Activated CD4-positive, alpha-beta T cell treated with anti-CD3 and anti-CD28 coated beads, Interleukin-2, amount 50 U/mL, for 48 hours (primary cell): ENCODE measurements around the gene EIF2S2.

Experiments used
- DNase-seq, 2 experiments: peaks; one replicate each; pipeline ENCODE4 v3.0.0-alpha.2; 2020

Gene EIF2S2

GRCh38 chr20:34061695-34062094, 50.3 kb downstream of the EIF2S2 start:
- DNase-seq: no peak

GRCh38 chr20:34060970-34061369, 51.1 kb downstream of the EIF2S2 start:
- no peak for DNase-seq

GRCh38 chr20:34058831-34059230, 53.2 kb downstream of the EIF2S2 start:
- no peak for DNase-seq

GRCh38 chr20:34055290-34055689, 56.8 kb downstream of the EIF2S2 start:
- DNase-seq: no peak

DNA sequence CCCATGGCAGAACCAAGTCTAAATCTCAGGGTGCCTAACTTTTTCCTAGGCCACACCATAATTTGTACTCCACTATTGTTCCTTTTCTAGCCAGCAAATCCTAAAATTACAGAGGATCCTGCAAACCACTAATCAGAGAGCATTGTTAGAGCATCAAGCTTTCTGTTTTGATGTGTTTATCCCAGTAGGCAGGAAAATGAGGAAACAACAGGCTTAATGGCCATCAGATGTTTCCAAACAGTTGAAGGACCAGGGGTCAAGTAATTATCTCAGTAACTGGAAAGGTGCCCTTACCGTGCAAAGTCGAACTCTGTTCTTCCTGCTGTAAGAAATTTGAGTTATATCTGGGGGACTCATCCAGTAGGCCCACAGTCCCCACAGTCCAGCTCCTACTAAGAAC, 59.6 kb downstream of the EIF2S2 start:
- no peak for DNase-seq

DNA sequence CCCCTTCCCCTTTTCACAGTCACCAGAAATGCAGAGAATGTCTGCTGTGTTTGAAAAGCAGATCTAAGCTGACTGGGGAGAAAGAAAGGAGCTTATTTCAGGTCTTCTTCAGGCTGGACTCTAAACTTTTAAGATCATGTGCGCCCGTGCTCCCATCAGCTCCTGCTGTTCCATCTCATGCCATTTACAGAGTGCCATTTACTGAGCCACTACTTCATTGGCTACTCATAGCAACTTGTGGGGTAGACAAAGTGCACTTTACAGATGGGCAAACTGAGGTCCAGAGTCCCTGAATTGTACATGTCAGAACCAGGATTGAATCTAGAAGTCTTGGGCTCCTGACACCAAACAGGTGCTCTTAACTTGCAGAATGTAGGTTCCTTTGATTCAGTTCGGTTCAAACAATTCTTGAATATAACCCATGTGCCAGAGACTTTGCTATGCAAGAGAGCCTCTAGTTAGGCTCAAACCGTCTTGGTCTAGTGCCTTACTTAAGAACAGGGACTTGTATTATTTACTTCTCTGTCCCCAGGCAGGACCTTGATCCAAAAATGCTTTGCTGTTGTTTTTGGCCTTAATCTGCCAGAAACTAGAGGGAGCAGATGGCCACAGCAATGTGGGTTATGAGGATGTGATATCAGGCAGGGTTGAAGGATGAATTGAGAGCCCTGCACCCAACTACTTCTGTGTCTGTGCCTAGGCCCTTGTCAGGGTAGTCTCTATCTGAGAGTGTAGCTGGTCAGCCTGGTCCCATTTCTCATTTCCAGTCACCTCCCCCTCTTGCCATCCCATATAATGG, 61.9 kb downstream of the EIF2S2 start:
- no peak for DNase-seq

- no peak for DNase-seq
These were observed 62.7 kb downstream of the EIF2S2 start for GRCh38 chr20:34049389-34049788.

DNA sequence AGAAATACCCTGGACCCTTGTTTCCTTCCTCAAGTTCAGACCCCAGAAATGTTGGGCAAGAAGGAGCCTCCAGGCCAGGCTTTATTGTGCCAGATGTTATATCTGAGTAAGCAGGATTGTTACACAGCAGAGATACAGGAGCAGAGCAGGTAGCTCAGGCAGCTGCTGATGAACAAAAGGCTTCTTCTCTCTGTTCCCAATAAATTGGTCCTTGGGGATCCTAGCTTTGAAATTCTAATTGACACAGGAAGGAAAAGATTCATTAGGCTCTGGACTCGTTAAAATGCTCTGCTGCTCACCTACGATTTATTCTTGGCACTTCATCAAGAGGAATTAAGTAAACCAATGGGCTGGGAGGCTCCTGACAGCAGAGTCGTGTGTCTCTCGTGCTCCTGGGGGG, 64.1 kb downstream of the EIF2S2 start:
- DNase-seq: no peak

- DNase-seq: no peak
These were observed 64.9 kb downstream of the EIF2S2 start for GRCh38 chr20:34047010-34047687.

DNA sequence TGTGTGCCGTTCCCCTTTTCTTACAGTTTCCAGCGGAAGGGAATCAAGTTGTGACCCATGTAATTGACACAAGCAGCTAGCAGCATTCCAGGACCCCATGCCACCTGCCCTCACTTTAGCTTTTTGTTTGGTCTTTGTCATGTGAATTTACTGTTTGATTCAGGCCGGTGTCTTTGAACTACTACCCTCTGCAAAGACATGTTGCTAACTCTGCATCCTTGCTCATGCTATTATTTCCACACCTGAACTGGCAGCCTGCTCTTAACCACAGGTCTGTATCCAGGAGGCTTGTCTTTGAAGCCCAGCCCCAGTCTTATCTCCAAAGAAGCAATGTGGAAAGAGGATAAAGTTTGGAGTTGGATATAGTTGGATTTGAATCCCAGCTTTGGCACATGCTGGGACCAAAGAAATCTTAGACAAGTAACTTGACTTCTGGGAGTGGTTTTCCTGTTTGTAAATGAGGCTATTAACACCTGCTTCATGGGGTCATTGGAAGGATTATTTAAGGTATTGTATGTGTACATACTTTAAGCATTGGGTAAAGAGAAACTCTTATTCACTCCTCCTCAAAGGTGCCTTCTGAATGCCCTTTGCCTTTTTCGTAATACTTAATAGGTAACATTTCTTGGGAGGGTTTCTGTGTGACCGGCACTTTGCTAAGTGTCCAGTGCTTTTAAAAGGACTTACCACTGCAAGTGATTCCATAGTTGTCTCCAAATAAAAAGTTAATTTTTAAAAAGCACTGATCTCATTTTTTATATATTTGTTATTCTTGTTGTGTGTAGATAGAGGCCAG, 65.9 kb downstream of the EIF2S2 start:
- no peak for DNase-seq

DNA sequence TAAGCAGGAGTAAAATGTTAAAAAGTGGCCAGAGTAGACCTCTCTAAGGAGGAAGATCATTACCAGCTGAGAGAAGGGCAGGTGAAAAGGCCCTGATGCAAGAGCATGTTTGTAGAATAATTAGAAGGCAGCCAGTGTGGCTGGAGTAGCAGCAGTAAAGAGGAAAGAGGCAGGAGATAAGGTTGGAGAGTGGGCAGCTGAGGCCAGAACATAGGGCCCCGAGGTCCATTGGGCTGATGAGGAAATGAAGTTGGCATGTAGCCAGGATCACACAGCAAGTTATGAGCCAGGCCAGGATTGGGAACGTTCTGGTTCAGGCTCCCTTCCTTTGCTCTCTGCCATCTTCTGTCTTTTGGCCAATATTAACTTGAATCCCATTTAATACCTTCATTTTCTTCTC, 66.7 kb downstream of the EIF2S2 start:
- no peak for DNase-seq

GRCh38 chr20:34043025-34043424, 69.0 kb downstream of the EIF2S2 start:
- no peak for DNase-seq

DNA sequence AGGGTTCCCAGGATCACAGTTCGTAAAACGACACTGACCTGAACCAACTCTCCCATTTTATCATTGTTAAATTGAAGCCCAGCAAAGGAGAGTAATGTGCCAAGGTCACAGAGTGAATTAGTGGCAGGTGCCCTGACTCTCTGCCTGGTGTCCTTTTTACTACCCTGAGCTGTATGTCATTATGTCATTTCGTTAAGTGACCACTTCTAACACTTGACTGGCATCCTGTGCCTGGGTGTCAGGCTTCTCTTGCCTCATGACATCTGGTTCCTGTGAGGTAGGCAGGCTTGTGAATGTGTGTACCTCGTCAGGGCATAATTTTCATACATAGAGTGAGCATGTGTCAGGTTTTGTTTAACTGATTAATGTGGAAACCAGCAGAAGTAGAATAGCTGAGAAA, 69.8 kb downstream of the EIF2S2 start:
- DNase-seq: no peak

DNA sequence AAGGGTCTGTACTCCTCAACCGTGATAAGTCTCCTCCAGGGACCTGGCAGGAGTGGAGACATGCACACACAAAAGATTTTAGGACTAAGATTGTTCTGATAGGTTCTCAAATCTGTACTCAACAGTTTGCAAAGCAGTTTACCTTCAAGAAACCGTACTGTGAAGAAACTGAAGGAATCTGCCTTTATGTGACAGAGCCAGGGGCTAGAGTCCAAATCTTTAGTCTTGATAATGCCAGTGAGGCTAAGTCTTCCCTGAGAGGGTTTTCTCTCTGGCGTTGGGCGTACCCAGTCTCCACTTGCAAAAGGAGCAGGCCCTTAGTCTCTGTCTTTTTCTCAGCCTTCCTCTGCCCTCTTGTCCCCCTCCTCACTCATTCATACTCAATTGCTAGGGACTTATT, 70.8 kb downstream of the EIF2S2 start:
- no peak for DNase-seq

DNA sequence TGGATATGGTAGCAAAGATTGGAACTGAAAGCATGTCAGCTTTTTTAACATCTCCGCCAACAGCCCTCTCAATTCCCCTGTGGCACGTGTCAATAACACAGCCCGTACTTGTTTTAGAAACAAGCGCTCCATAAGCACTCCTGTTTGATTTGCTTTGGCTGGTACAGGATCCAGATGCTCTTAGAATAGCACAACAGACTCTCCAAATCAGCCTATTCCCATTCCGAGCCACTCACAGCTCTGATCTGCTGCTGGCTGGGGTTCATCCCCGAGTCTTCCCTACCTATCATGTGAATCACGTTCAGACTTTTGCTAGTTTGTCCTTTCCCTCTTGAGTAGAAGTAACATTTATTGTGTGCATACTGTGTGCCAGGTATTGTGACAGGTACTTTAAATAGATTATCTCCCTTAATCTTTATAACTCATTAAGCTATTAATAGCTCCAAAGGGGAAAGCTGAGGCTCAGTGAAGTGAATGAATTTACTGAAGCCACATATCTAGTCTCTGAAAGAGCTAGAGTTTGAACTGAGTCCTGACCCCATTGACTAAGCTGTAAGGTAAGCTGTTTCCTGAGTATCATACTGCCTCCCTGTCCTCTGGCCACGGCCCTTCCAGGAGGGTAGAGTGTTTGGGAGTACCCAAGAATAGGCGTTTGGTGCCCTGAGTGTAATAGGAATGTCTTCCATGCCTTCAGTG, 71.6 kb downstream of the EIF2S2 start:
- no peak for DNase-seq
